ENCODE results near the gene EFNA5.

EFNA5 gene

GRCh38 chr5:107673039-107673367 is 2.3 kb upstream of the EFNA5 start:
- DNase-seq (ENCODE audit: low read depth in 4 of 4, low spot score in 1 of 4) = no peak

- DNase-seq (ENCODE audit: low read depth in 4 of 4, low spot score in 1 of 4) = no peak
Measured at GRCh38 chr5:107672211-107673038, 1.7 kb upstream of the EFNA5 start.

- DNase-seq (ENCODE audit: low read depth in 4 of 4, low spot score in 1 of 4) = no peak
Measured at GRCh38 chr5:107671742-107672210, 1.0 kb upstream of the EFNA5 start.

- DNase-seq (ENCODE audit: low read depth in 4 of 4, low spot score in 1 of 4) = no peak
Measured at GRCh38 chr5:107670087-107670931, 428 bp downstream of the EFNA5 start.

GRCh38 chr5:107669096-107670031 is 1.4 kb downstream of the EFNA5 start:
- DNase-seq (ENCODE audit: low read depth in 4 of 4, low spot score in 1 of 4) = no peak

- DNase-seq (ENCODE audit: low read depth in 4 of 4, low spot score in 1 of 4) = no peak
Measured at GRCh38 chr5:107668154-107669095, 2.3 kb downstream of the EFNA5 start.

- DNase-seq (ENCODE audit: low read depth in 4 of 4, low spot score in 1 of 4) = no peak
Measured at GRCh38 chr5:107666051-107666655, 4.6 kb downstream of the EFNA5 start.

GRCh38 chr5:107665036-107665570 is 5.6 kb downstream of the EFNA5 start:
- DNase-seq (ENCODE audit: low read depth in 4 of 4, low spot score in 1 of 4) = no peak

- DNase-seq (ENCODE audit: low read depth in 4 of 4, low spot score in 1 of 4) = no peak
Measured at GRCh38 chr5:107663697-107664096, 7.0 kb downstream of the EFNA5 start.

GRCh38 chr5:107661650-107662044 is 9.1 kb downstream of the EFNA5 start:
- no peak for DNase-seq (ENCODE audit: low read depth in 4 of 4, low spot score in 1 of 4)

GRCh38 chr5:107661038-107661649 is 9.6 kb downstream of the EFNA5 start:
- no peak for DNase-seq (ENCODE audit: low read depth in 4 of 4, low spot score in 1 of 4)

- no peak for DNase-seq (ENCODE audit: low read depth in 4 of 4, low spot score in 1 of 4)
Measured at GRCh38 chr5:107658528-107658927, 12.2 kb downstream of the EFNA5 start.

GRCh38 chr5:107655831-107656230 is 14.9 kb downstream of the EFNA5 start:
- DNase-seq (ENCODE audit: low read depth in 4 of 4, low spot score in 1 of 4) = no peak

GRCh38 chr5:107654827-107655226 is 15.9 kb downstream of the EFNA5 start:
- no peak for DNase-seq (ENCODE audit: low read depth in 4 of 4, low spot score in 1 of 4)

- no peak for DNase-seq (ENCODE audit: low read depth in 4 of 4, low spot score in 1 of 4)
Measured at GRCh38 chr5:107653685-107654084, 17.1 kb downstream of the EFNA5 start.

GRCh38 chr5:107652839-107653607 is 17.7 kb downstream of the EFNA5 start:
- DNase-seq (ENCODE audit: low read depth in 4 of 4, low spot score in 1 of 4) = no peak

GRCh38 chr5:107652408-107652807 is 18.3 kb downstream of the EFNA5 start:
- no peak for DNase-seq (ENCODE audit: low read depth in 4 of 4, low spot score in 1 of 4)

GRCh38 chr5:107651325-107651724 is 19.4 kb downstream of the EFNA5 start:
- DNase-seq (ENCODE audit: low read depth in 4 of 4, low spot score in 1 of 4) = no peak

Data from stimulated activated CD4-positive, alpha-beta T cell treated with anti-CD3 and anti-CD28 coated beads, Interleukin-1b, Interleukin-23, amount 100 ng/mL, for 24 hours (primary cell).